ENCODE data around the gene ZNF785. TPM values are rescaled to one million over a fixed set of nuclear protein-coding genes. Genes with fewer than 3 reads are reported as not detected.
"Not testable (repeated sequence)": the region's sequence is repeated elsewhere in the genome, so short reads cannot be mapped to it uniquely, and the experiment has no call there.

The ZNF785 gene
- total RNA-seq, 1 experiment from 2014 or later = 2.8 TPM

- no peak for DNase-seq (ENCODE audit: low read depth)
- in situ Hi-C loops (cut with HindIII; ENCODE audit: low pct_unique_long_range_greater_than_20kb, low sequenced_read_pairs) = no loop called here
These were observed 18.9 kb upstream of the ZNF785 start for GRCh38 chr16:30604316-30604947.

GRCh38 chr16:30603945-30604315 lies 18.4 kb upstream of the ZNF785 start:
- in situ Hi-C loops (cut with HindIII; ENCODE audit: low pct_unique_long_range_greater_than_20kb, low sequenced_read_pairs) = no loop called here
- no peak for DNase-seq (ENCODE audit: low read depth)

GRCh38 chr16:30602616-30603277 lies 17.2 kb upstream of the ZNF785 start:
- in situ Hi-C loops (cut with HindIII; ENCODE audit: low pct_unique_long_range_greater_than_20kb, low sequenced_read_pairs) = no loop called here
- DNase-seq (ENCODE audit: low read depth) = no peak

GRCh38 chr16:30601966-30602365 lies 16.5 kb upstream of the ZNF785 start:
- in situ Hi-C loops (cut with HindIII; ENCODE audit: low pct_unique_long_range_greater_than_20kb, low sequenced_read_pairs) = no loop called here
- DNase-seq (ENCODE audit: low read depth) = no peak

- in situ Hi-C loops (cut with HindIII; ENCODE audit: low pct_unique_long_range_greater_than_20kb, low sequenced_read_pairs) = no loop called here
- DNase-seq (ENCODE audit: low read depth) = no peak
These were observed 15.4 kb upstream of the ZNF785 start for GRCh38 chr16:30600929-30601328.

- in situ Hi-C loops (cut with HindIII; ENCODE audit: low pct_unique_long_range_greater_than_20kb, low sequenced_read_pairs) = no loop called here
These were observed 14.7 kb upstream of the ZNF785 start for GRCh38 chr16:30600215-30600614.

GRCh38 chr16:30592871-30593270 lies 7.4 kb upstream of the ZNF785 start:
- DNase-seq (ENCODE audit: low read depth) = no peak
- in situ Hi-C loops (cut with HindIII; ENCODE audit: low pct_unique_long_range_greater_than_20kb, low sequenced_read_pairs) = no loop called here

More at GRCh38 chr16:30600215-30600614, 14.7 kb upstream of the ZNF785 start:
- no peak for DNase-seq (ENCODE audit: low read depth)

- in situ Hi-C loops (cut with HindIII; ENCODE audit: low pct_unique_long_range_greater_than_20kb, low sequenced_read_pairs); DNase-seq (ENCODE audit: low read depth): not testable (repeated sequence)
These were observed 5.4 kb upstream of the ZNF785 start for GRCh38 chr16:30590869-30591268.

- DNase-seq (ENCODE audit: low read depth); in situ Hi-C loops (cut with HindIII; ENCODE audit: low pct_unique_long_range_greater_than_20kb, low sequenced_read_pairs): not testable (repeated sequence)
These were observed 4.1 kb upstream of the ZNF785 start for GRCh38 chr16:30589582-30589981.

GRCh38 chr16:30588651-30589050 lies 3.2 kb upstream of the ZNF785 start:
- DNase-seq (ENCODE audit: low read depth) = no peak
- in situ Hi-C loops (cut with HindIII; ENCODE audit: low pct_unique_long_range_greater_than_20kb, low sequenced_read_pairs) = no loop called here

GRCh38 chr16:30585022-30585399 lies 486 bp downstream of the ZNF785 start:
- in situ Hi-C loops (cut with HindIII; ENCODE audit: low pct_unique_long_range_greater_than_20kb, low sequenced_read_pairs) = no loop called here
- no peak for DNase-seq (ENCODE audit: low read depth)

GRCh38 chr16:30582611-30583340 lies 2.7 kb downstream of the ZNF785 start:
- no peak for DNase-seq (ENCODE audit: low read depth)
- in situ Hi-C loops (cut with HindIII; ENCODE audit: low pct_unique_long_range_greater_than_20kb, low sequenced_read_pairs) = no loop called here

GRCh38 chr16:30581457-30581856 lies 4.0 kb downstream of the ZNF785 start:
- no peak for DNase-seq (ENCODE audit: low read depth)
- in situ Hi-C loops (cut with HindIII; ENCODE audit: low pct_unique_long_range_greater_than_20kb, low sequenced_read_pairs) = no loop called here

- in situ Hi-C loops (cut with HindIII; ENCODE audit: low pct_unique_long_range_greater_than_20kb, low sequenced_read_pairs) = no loop called here
- no peak for DNase-seq (ENCODE audit: low read depth)
These were observed 10.8 kb downstream of the ZNF785 start for GRCh38 chr16:30574678-30575077.

GRCh38 chr16:30571445-30572322 lies 13.8 kb downstream of the ZNF785 start, which contains the start of gene ZNF688:
TSS of gene ZNF688 (minus strand) at chr16:30571714. CDS start at chr16:30571629, 85 bp downstream.
- in situ Hi-C loops (cut with HindIII; ENCODE audit: low pct_unique_long_range_greater_than_20kb, low sequenced_read_pairs) = no loop called here
- peak; percentile 99 for DNase-seq (ENCODE audit: low read depth)

GRCh38 chr16:30570636-30571444 lies 14.7 kb downstream of the ZNF785 start:
- no peak for DNase-seq (ENCODE audit: low read depth)
- in situ Hi-C loops (cut with HindIII; ENCODE audit: low pct_unique_long_range_greater_than_20kb, low sequenced_read_pairs) = no loop called here

- no peak for DNase-seq (ENCODE audit: low read depth)
- in situ Hi-C loops (cut with HindIII; ENCODE audit: low pct_unique_long_range_greater_than_20kb, low sequenced_read_pairs) = no loop called here
These were observed 15.5 kb downstream of the ZNF785 start for GRCh38 chr16:30569746-30570635.
